Measurements from ENCODE around the gene FLT1. TPM values are rescaled to one million over a fixed set of nuclear protein-coding genes. Genes with fewer than 3 reads are reported as not detected.

The FLT1 gene
- polyA plus RNA-seq, 2 of the 4 experiments (the other 2 are of a cell fraction): not detected

GRCh38 chr13:28488376-28489005, 6.4 kb downstream of the FLT1 start:
- Histone ChIP-seq H3K9me3 (no peaks in the 10 kb centered on the region), H3K27ac (no peak overlapping the region), H3K4me3 (no peak overlapping the region), H3K4me2 (no peak overlapping the region), H3K4me1 (no peaks in the 10 kb centered on the region)
- FAIRE-seq (no peak), DNase-seq (ENCODE audit: low read depth in 1 of 2, low spot score in 1 of 2) (no peak), ATAC-seq (no peak)
- ChIA-PET POLR2A (no interaction called here), CTCF (no interaction called here)
- no peak for TF ChIP-seq GATA3 (IDR thresholded peaks at IDR 0.05; ENCODE audit: borderline replicate concordance)
- no peak for TF ChIP-seq HDAC2 (IDR thresholded peaks at IDR 0.05)
- TF ChIP-seq HES2 (IDR thresholded peaks at IDR 0.05): no peak
- TF ChIP-seq NPAS2 (CRISPR knock-in tag; IDR thresholded peaks at IDR 0.05; ENCODE audit: borderline replicate concordance): no peak
- no peak for TF ChIP-seq FOSL2 (IDR thresholded peaks at IDR 0.05)
- no peak for TF ChIP-seq FOSL2 (CRISPR knock-in tag; IDR thresholded peaks at IDR 0.05)
- TF ChIP-seq CTCF (IDR thresholded peaks at IDR 0.05): no peak
- TF ChIP-seq ZC3H11A (IDR thresholded peaks at IDR 0.05): no peak
- no peak for TF ChIP-seq NFE2L2 (conservative IDR thresholded peaks at IDR 0.05; ENCODE audit: low read length)
- no peak for TF ChIP-seq FOXS1 (CRISPR knock-in tag; IDR thresholded peaks at IDR 0.05)
- no peak for TF ChIP-seq KDM5A (IDR thresholded peaks at IDR 0.05)
- no peak for TF ChIP-seq HMGXB4 (CRISPR knock-in tag; IDR thresholded peaks at IDR 0.05; ENCODE audit: borderline replicate concordance)
- 18% methylated on average over 9 of the region's 9 CpGs for WGBS (ENCODE audit: missing lambda C conversion rate)

GRCh38 chr13:28485996-28486543, 8.9 kb downstream of the FLT1 start:
- FAIRE-seq (no peak), DNase-seq (ENCODE audit: low read depth in 1 of 2, low spot score in 1 of 2) (no peak), ATAC-seq (no peak)
- CTCF ChIA-PET: interaction anchor here (0.6 kb wide), 1 partner anchor 90 kb away, joined by 4 read pairs; no protein-coding TSS in a partner anchor
- Histone ChIP-seq H3K9me3 (no peaks in the 10 kb centered on the region), H3K4me3 (no peak overlapping the region), H3K4me1 (no peaks in the 10 kb centered on the region), H3K27ac (no peak overlapping the region), H3K4me2 (no peak overlapping the region)
- WGBS (ENCODE audit: missing lambda C conversion rate): 40% methylated on average over 10 of the region's 10 CpGs
- POLR2A ChIA-PET: no interaction called here
- TF ChIP-seq RAD21 (conservative IDR thresholded peaks at IDR 0.05 in 1 of 2, IDR thresholded peaks at IDR 0.05 in 1 of 2) (no peak), JUNB (IDR thresholded peaks at IDR 0.05) (no peak), E2F6 (IDR thresholded peaks at IDR 0.05; ENCODE audit: borderline replicate concordance, low read depth) (no peak), KDM1A (IDR thresholded peaks at IDR 0.05; ENCODE audit: low read depth) (no peak), CBX8 (IDR thresholded peaks at IDR 0.05) (no peak), CEBPB (IDR thresholded peaks at IDR 0.05) (no peak), RNF2 (IDR thresholded peaks at IDR 0.05; ENCODE audit: borderline replicate concordance, low read depth) (no peak), POLR2A (IDR thresholded peaks at IDR 0.05; ENCODE audit: low read length) (no peak), BCL3 (IDR thresholded peaks at IDR 0.05) (no peak), TFCP2L1 (CRISPR knock-in tag; IDR thresholded peaks at IDR 0.05) (no peak), MAX (IDR thresholded peaks at IDR 0.05) (no peak), CHD4 (IDR thresholded peaks at IDR 0.05; ENCODE audit: borderline replicate concordance) (no peak)

Measured in A549 (cell line).